ENCODE data around the gene CYP27B1. TPM values are rescaled to one million over a fixed set of nuclear protein-coding genes. Genes with fewer than 3 reads are reported as not detected.

The CYP27B1 gene
- total RNA-seq, 2 donors from 2014 or later: 0.81 to 2.2 TPM

- Histone ChIP-seq H3K9me3 (no peaks in the 10 kb centered on the region), H3K27me3 (replicated peaks; ENCODE audit: insufficient read depth) (peaks cover 21% of the 10 kb centered on the region), H3K27ac (peak overlapping the region in 1 of 2 donors; percentile 43), H3K4me3 (peak overlapping the region; percentile 59), H3K4me1 (ENCODE audit: control insufficient read depth in 1 of 2, low read depth in 2 of 2) (peaks cover 28 to 34% of the 10 kb centered on the region in 2 donors), H3K36me3 (no peaks in the 10 kb centered on the region)
- DNase-seq (ENCODE audit: low spot score): no peak
- TF ChIP-seq CTCF (IDR thresholded peaks at IDR 0.05): no peak
- no peak for ATAC-seq (ENCODE audit: insufficient number of reproducible peaks, low FRiP score, low read depth)
Measured at GRCh38 chr12:57736741-57737466, 30.0 kb downstream of the CYP27B1 start.

- DNase-seq (ENCODE audit: low spot score): no peak
- H3K9me3 ChIP-seq: no peaks in the 10 kb centered on the region
- peaks cover 28 to 34% of the 10 kb centered on the region in 2 donors for H3K4me1 ChIP-seq (ENCODE audit: control insufficient read depth in 1 of 2, low read depth in 2 of 2)
- H3K4me3 ChIP-seq: peak overlapping the region; percentile 38
- no peak overlapping the region for H3K27ac ChIP-seq
- no peak for ATAC-seq (ENCODE audit: insufficient number of reproducible peaks, low FRiP score, low read depth)
- no peaks in the 10 kb centered on the region for H3K36me3 ChIP-seq
- peaks cover 21% of the 10 kb centered on the region for H3K27me3 ChIP-seq (replicated peaks; ENCODE audit: insufficient read depth)
- TF ChIP-seq CTCF (IDR thresholded peaks at IDR 0.05): no peak
Measured at GRCh38 chr12:57735952-57736740, 30.7 kb downstream of the CYP27B1 start.

GRCh38 chr12:57735198-57735855 lies 31.6 kb downstream of the CYP27B1 start:
- DNase-seq (ENCODE audit: low spot score): no peak
- Histone ChIP-seq H3K36me3 (no peaks in the 10 kb centered on the region), H3K27ac (no peak overlapping the region), H3K4me3 (no peak overlapping the region), H3K4me1 (ENCODE audit: control insufficient read depth in 1 of 2, low read depth in 2 of 2) (peaks cover 28 to 34% of the 10 kb centered on the region in 2 donors), H3K27me3 (replicated peaks; ENCODE audit: insufficient read depth) (peaks cover 21% of the 10 kb centered on the region), H3K9me3 (no peaks in the 10 kb centered on the region)
- ATAC-seq (ENCODE audit: insufficient number of reproducible peaks, low FRiP score, low read depth): no peak
- no peak for TF ChIP-seq CTCF (IDR thresholded peaks at IDR 0.05)

- no peak for TF ChIP-seq CTCF (IDR thresholded peaks at IDR 0.05)
- H3K9me3 ChIP-seq: no peaks in the 10 kb centered on the region
- no peak for DNase-seq (ENCODE audit: low spot score)
- peaks cover 28 to 34% of the 10 kb centered on the region in 2 donors for H3K4me1 ChIP-seq (ENCODE audit: control insufficient read depth in 1 of 2, low read depth in 2 of 2)
- H3K4me3 ChIP-seq: no peak overlapping the region
- no peaks in the 10 kb centered on the region for H3K36me3 ChIP-seq
- ATAC-seq (ENCODE audit: insufficient number of reproducible peaks, low FRiP score, low read depth): no peak
- H3K27ac ChIP-seq: no peak overlapping the region
- H3K27me3 ChIP-seq (replicated peaks; ENCODE audit: insufficient read depth): peaks cover 21% of the 10 kb centered on the region
Measured at GRCh38 chr12:57734591-57734990, 32.3 kb downstream of the CYP27B1 start.

GRCh38 chr12:57733928-57734327 lies 33.0 kb downstream of the CYP27B1 start:
- Histone ChIP-seq H3K4me1 (ENCODE audit: control insufficient read depth in 1 of 2, low read depth in 2 of 2) (peaks cover 27 to 34% of the 10 kb centered on the region in 2 donors), H3K27ac (no peak overlapping the region), H3K36me3 (no peaks in the 10 kb centered on the region), H3K9me3 (no peaks in the 10 kb centered on the region), H3K4me3 (no peak overlapping the region), H3K27me3 (replicated peaks; ENCODE audit: insufficient read depth) (peaks cover 21% of the 10 kb centered on the region)
- no peak for ATAC-seq (ENCODE audit: insufficient number of reproducible peaks, low FRiP score, low read depth)
- no peak for TF ChIP-seq CTCF (IDR thresholded peaks at IDR 0.05)
- DNase-seq (ENCODE audit: low spot score): no peak

Measured in thoracic aorta (tissue), 2 donors.